HG03196 (cell line): ENCODE data around the gene SMAD3.
"Not testable (repeated sequence)": the region's sequence is repeated elsewhere in the genome, so short reads cannot be mapped to it uniquely, and the experiment has no call there.

ENCODE experiments used
- ATAC-seq: cut with Tn5 transposase; IDR thresholded peaks from one replicate; pipeline ENCODE4 v1.9.1; 2021; ENCODE audit not compliant: unreplicated experiment

SMAD3 gene

DNA sequence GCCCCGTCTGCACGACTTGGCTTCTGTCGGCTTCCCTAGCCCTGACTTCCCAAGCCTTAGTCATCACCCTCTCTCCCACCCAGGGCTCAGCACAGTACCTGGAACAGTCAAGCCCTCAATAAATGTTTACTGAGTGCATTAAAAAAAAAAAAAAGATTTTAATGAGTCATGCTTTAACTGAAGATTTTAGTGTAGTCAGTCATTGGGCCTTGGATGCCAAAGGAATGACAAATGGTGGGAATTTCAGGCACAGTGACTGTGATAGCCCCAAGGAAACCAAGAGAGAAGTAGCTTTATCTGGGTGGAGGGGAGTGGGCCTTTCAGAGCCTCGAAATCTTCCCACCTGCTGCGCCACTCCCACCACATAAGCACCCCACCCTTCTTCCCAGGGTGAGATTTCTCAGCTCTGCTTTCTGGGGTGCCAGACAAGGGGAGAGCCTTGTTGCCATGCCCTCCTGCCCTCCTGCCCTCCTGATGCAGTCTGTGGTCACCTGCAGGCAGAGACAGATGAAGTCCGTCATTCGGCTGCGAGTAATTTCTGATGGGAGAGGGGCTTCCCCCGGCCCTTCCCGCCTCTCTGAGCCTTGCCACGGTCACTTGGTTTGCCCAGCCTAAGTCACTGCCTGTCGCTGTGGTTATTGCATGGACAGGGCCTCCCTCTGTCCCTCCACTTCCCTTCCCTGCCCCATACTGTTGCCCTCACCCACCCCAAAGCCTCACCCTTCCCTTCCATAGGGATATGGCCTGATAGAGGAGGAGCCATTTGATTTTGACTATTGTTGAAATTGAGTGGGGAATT lies 41.8 kb downstream of the SMAD3 start:
- ATAC-seq = no peak

- no peak for ATAC-seq
Measured at GRCh38 chr15:67108122-67108961, 42.9 kb downstream of the SMAD3 start.

- peak; percentile 48 for ATAC-seq
Measured at GRCh38 chr15:67109141-67110034, 44.0 kb downstream of the SMAD3 start.

DNA sequence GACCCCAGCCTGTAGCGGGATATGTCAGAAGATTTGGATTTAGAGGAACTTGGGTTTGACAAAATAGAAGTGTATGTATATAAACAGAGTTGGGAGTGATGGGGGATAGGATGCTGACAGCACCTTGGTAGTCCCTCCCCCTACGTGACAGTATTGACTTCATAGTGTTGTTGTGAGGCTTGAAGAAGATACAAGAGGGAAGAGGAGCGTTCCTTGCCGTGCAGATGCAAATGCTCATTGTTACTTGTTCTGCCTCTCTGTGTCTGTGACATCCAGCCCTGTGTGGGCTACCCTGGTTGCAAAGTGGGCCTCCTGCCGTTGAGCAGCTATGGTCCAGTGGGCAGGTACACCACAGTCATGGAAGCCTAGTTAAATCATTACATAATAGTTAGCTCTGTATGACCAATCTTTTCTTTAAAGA lies 45.0 kb downstream of the SMAD3 start:
- peak; percentile 40 for ATAC-seq

DNA sequence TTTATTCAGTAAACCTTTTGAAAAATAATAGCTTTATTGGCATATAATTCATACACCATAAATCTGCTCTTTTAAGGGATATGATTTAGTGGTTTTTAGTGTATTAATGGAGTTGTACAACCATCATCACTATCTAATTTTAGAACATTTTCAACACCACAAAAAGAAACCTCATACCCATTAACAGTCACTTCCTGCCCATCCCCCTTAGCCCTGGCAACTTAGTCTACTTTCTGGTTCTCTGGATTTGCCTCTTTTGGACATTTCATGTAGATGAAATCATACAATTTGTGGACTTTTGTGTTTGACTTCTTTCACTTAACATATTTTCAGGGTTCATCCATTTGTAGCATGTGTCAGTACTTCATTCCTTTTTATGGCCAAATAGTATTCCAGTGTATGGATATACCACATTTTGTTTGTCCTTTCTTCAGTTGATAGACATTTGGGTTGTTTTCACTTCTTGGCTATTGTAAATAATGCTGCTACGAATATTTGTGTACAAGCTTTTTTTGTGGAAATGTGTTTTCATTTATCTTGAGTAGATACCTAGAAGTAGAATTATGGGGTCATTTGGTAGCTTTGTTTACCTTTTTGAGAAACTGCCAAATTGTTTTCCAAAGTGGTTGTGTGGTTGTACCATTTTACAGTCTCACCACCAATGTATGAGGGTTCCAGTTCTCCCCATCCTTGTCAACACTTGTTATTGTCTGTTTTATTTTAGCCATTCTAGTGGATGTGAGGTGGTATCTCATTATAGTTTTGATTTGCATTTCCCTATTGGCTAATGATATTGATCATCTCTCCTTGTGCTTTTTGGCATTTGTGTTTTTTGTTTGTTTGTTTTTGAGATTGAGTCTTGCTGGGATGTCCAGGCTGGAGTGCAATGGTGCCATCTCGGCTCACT lies 45.8 kb downstream of the SMAD3 start:
- no peak for ATAC-seq

- no peak for ATAC-seq
Measured at GRCh38 chr15:67114046-67114445, 48.6 kb downstream of the SMAD3 start.

GRCh38 chr15:67114846-67115585 lies 49.6 kb downstream of the SMAD3 start:
- ATAC-seq = no peak

- no peak for ATAC-seq
Measured at GRCh38 chr15:67115586-67115969, 50.2 kb downstream of the SMAD3 start.

DNA sequence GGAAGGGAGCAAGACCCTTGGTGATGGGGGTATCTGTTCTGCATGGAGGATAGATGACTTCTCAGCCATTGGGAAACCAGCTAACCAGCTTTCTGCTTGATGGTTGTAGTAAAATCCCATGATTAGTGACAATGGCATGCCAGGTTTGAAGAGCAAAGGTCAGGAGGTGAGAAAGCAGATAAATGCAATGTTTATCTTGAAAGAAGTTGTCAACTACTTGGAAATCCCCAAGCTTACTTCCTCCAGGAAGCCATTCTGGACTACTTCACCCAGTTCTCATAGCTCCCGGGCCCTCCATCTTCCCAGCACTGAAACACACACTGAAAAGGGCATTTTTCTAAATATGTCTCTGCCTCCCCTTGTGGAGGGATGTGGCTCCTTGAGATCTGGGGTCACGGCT lies 51.3 kb downstream of the SMAD3 start:
- no peak for ATAC-seq

DNA sequence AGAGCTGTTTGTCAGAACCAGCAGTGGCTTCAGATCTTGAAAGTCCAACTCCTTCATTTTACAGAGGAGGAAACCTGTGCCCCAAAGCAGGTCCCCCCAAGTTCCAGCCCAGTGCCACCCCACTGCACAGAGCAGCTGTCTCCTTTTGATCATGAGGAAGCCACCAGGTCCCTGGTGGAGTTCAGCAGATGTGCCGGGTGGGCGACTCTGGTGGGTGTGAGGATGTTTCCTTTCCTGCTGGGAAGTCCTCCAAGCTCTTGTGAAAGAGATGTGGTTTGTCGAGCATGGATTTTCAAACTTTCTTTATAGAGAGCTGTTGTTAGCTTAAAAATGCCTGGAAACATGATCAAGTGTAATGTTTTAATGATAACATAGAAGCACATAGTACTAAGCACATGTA lies 52.0 kb downstream of the SMAD3 start:
- no peak for ATAC-seq

GRCh38 chr15:67118808-67119207 lies 53.4 kb downstream of the SMAD3 start:
- no peak for ATAC-seq

GRCh38 chr15:67119238-67119846 lies 53.9 kb downstream of the SMAD3 start:
- no peak for ATAC-seq

GRCh38 chr15:67120009-67120838 lies 54.8 kb downstream of the SMAD3 start:
- no peak for ATAC-seq

GRCh38 chr15:67120839-67121643 lies 55.6 kb downstream of the SMAD3 start:
- ATAC-seq = peak; percentile 62

- ATAC-seq = no peak
Measured at GRCh38 chr15:67121644-67122605, 56.5 kb downstream of the SMAD3 start.

DNA sequence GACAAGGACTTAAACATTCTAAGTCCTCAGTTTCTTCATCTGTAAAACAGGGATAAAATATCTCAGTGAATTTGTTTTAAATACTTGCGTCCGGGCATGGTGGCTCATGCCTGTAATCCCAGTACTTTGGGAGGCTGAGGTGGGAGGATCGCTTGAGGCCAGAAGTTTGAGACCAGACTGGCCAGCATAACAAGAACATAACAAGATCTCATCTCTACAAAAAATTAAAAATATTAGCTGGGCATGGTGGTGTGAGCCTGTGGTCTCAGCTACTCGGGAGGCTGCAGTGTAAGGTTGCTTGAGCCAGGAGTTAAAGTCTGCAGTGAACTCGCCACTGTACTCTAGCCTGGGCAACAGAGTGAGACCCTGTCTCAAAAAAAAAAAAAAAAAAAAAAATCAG lies 57.4 kb downstream of the SMAD3 start:
- ATAC-seq = not testable (repeated sequence)
